ENCODE data around the gene TAS1R2. TPM values are rescaled to one million over a fixed set of nuclear protein-coding genes. Genes with fewer than 3 reads are reported as not detected.
"Not testable (repeated sequence)": the region's sequence is repeated elsewhere in the genome, so short reads cannot be mapped to it uniquely, and the experiment has no call there.

The TAS1R2 gene
- total RNA-seq, 1 donor from 2014 or later = not detected

- no peak overlapping the region for H3K27ac ChIP-seq (ENCODE audit: low read depth, low read length)
- no peaks in the 10 kb centered on the region for H3K27me3 ChIP-seq (ENCODE audit: insufficient read depth, low read length)
- peaks cover 12% of the 10 kb centered on the region for H3K9me3 Mint-ChIP-seq (ENCODE audit: unreplicated experiment)
- H3K4me3 ChIP-seq (ENCODE audit: insufficient read depth, low read depth, low read length) = no peak overlapping the region
- FAIRE-seq (no peak), DNase-seq (ENCODE audit: low read depth) (no peak)
- TF ChIP-seq EZH2 (IDR thresholded peaks at IDR 0.05; ENCODE audit: insufficient read depth, low read length) = no peak
- TF ChIP-seq, protein P1, sequence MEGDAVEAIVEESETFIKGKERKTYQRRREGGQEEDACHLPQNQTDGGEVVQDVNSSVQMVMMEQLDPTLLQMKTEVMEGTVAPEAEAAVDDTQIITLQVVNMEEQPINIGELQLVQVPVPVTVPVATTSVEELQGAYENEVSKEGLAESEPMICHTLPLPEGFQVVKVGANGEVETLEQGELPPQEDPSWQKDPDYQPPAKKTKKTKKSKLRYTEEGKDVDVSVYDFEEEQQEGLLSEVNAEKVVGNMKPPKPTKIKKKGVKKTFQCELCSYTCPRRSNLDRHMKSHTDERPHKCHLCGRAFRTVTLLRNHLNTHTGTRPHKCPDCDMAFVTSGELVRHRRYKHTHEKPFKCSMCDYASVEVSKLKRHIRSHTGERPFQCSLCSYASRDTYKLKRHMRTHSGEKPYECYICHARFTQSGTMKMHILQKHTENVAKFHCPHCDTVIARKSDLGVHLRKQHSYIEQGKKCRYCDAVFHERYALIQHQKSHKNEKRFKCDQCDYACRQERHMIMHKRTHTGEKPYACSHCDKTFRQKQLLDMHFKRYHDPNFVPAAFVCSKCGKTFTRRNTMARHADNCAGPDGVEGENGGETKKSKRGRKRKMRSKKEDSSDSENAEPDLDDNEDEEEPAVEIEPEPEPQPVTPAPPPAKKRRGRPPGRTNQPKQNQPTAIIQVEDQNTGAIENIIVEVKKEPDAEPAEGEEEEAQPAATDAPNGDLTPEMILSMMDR (IDR thresholded peaks at IDR 0.05; ENCODE audit: insufficient read depth, low read depth, low read length) = no peak
- no peak overlapping the region for H3K27ac Mint-ChIP-seq (ENCODE audit: unreplicated experiment)
- H3K36me3 ChIP-seq (ENCODE audit: insufficient read depth, low read length) = no peaks in the 10 kb centered on the region
- H3K4me1 ChIP-seq (ENCODE audit: insufficient read depth, low read length) = no peaks in the 10 kb centered on the region
- H3K79me2 ChIP-seq (ENCODE audit: insufficient read depth, low read length) = no peaks in the 10 kb centered on the region
- H3K36me3 Mint-ChIP-seq (ENCODE audit: low read depth, unreplicated experiment) = no peaks in the 10 kb centered on the region
- no peak overlapping the region for H3K9ac ChIP-seq (ENCODE audit: low read length)
- H3K4me2 ChIP-seq (ENCODE audit: low read length) = no peak overlapping the region
- H3K4me3 Mint-ChIP-seq (ENCODE audit: unreplicated experiment) = no peak overlapping the region
- H2AFZ ChIP-seq (ENCODE audit: low read depth, low read length) = no peak overlapping the region
- H3K4me1 Mint-ChIP-seq (ENCODE audit: low read depth, unreplicated experiment) = peaks cover 4% of the 10 kb centered on the region
- no peaks in the 10 kb centered on the region for H4K20me1 ChIP-seq (ENCODE audit: insufficient read depth, low read length)
- H3K9me3 ChIP-seq (ENCODE audit: insufficient read depth, low read depth, low read length) = no peaks in the 10 kb centered on the region
- peaks cover 28% of the 10 kb centered on the region for H3K27me3 Mint-ChIP-seq (ENCODE audit: low read depth, unreplicated experiment)
Observed at GRCh38 chr1:18852501-18852900, 7.0 kb downstream of the TAS1R2 start.

GRCh38 chr1:18849261-18849711 lies 10.2 kb downstream of the TAS1R2 start:
- no peaks in the 10 kb centered on the region for H4K20me1 ChIP-seq (ENCODE audit: insufficient read depth, low read length)
- no peak overlapping the region for H3K9ac ChIP-seq (ENCODE audit: low read length)
- no peak for TF ChIP-seq EZH2 (IDR thresholded peaks at IDR 0.05; ENCODE audit: insufficient read depth, low read length)
- TF ChIP-seq, protein P1 (IDR thresholded peaks at IDR 0.05; ENCODE audit: insufficient read depth, low read depth, low read length) = no peak
- peaks cover 2% of the 10 kb centered on the region for H3K36me3 Mint-ChIP-seq (ENCODE audit: low read depth, unreplicated experiment)
- no peak for DNase-seq (ENCODE audit: low read depth)
- H2AFZ ChIP-seq (ENCODE audit: low read depth, low read length) = no peak overlapping the region
- no peak overlapping the region for H3K4me3 Mint-ChIP-seq (ENCODE audit: unreplicated experiment)
- H3K79me2 ChIP-seq (ENCODE audit: insufficient read depth, low read length) = no peaks in the 10 kb centered on the region
- no peaks in the 10 kb centered on the region for H3K27me3 ChIP-seq (ENCODE audit: insufficient read depth, low read length)
- no peak overlapping the region for H3K4me3 ChIP-seq (ENCODE audit: insufficient read depth, low read depth, low read length)
- H3K36me3 ChIP-seq (ENCODE audit: insufficient read depth, low read length) = no peaks in the 10 kb centered on the region
- no peak for FAIRE-seq
- H3K9me3 ChIP-seq (ENCODE audit: insufficient read depth, low read depth, low read length) = no peaks in the 10 kb centered on the region
- H3K4me1 Mint-ChIP-seq (ENCODE audit: low read depth, unreplicated experiment) = no peaks in the 10 kb centered on the region
- H3K4me2 ChIP-seq (ENCODE audit: low read length) = no peak overlapping the region
- H3K9me3 Mint-ChIP-seq (ENCODE audit: unreplicated experiment) = peaks cover 25% of the 10 kb centered on the region
- no peak overlapping the region for H3K27ac ChIP-seq (ENCODE audit: low read depth, low read length)
- no peak overlapping the region for H3K27ac Mint-ChIP-seq (ENCODE audit: unreplicated experiment)
- H3K4me1 ChIP-seq (ENCODE audit: insufficient read depth, low read length) = no peaks in the 10 kb centered on the region
- peaks cover 48% of the 10 kb centered on the region for H3K27me3 Mint-ChIP-seq (ENCODE audit: low read depth, unreplicated experiment)

GRCh38 chr1:18847723-18848122 lies 11.7 kb downstream of the TAS1R2 start:
- DNase-seq (ENCODE audit: low read depth); H3K27ac ChIP-seq (ENCODE audit: low read depth, low read length); H3K36me3 Mint-ChIP-seq (ENCODE audit: low read depth, unreplicated experiment); H3K27me3 ChIP-seq (ENCODE audit: insufficient read depth, low read length); H3K4me3 ChIP-seq (ENCODE audit: insufficient read depth, low read depth, low read length); H3K27ac Mint-ChIP-seq (ENCODE audit: unreplicated experiment); H3K4me1 Mint-ChIP-seq (ENCODE audit: low read depth, unreplicated experiment); H3K36me3 ChIP-seq (ENCODE audit: insufficient read depth, low read length); H2AFZ ChIP-seq (ENCODE audit: low read depth, low read length); H3K79me2 ChIP-seq (ENCODE audit: insufficient read depth, low read length); FAIRE-seq; H3K4me2 ChIP-seq (ENCODE audit: low read length); H3K9me3 ChIP-seq (ENCODE audit: insufficient read depth, low read depth, low read length); H3K9ac ChIP-seq (ENCODE audit: low read length); H3K4me1 ChIP-seq (ENCODE audit: insufficient read depth, low read length); H4K20me1 ChIP-seq (ENCODE audit: insufficient read depth, low read length); H3K4me3 Mint-ChIP-seq (ENCODE audit: unreplicated experiment): not testable (repeated sequence)
- Mint-ChIP-seq H3K9me3 (ENCODE audit: unreplicated experiment) (peaks cover 27% of the 10 kb centered on the region), H3K27me3 (ENCODE audit: low read depth, unreplicated experiment) (peaks cover 60% of the 10 kb centered on the region)
